Measurements from ENCODE around the gene ZNF831. TPM values are rescaled to one million over a fixed set of nuclear protein-coding genes. Genes with fewer than 3 reads are reported as not detected.

Gene ZNF831
- total RNA-seq, 1 experiment from 2014 or later, result 0.04 TPM

DNA sequence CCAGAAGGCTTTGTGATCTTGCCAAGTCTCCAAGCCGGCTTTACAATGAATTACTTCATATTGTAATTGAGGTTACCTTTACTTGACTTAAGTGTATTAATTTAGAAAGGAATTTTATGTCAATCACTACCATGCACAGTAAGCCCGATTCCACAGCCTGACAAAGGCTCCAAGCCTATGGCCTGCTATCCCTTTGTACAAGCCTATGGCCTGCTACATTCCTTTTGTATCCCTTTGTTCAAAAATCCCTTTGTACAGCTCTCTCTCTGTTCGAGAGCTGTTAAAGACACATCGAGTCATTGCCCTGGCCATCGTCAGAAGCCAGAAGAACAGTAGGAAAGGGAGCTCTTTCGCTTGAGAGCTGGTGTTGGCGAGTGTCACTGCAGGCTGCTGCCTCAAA is 134.1 kb downstream of the ZNF831 start:
- TF ChIP-seq EMX1 (CRISPR knock-in tag; IDR thresholded peaks at IDR 0.05) (no peak), GTF2I (CRISPR knock-in tag; conservative IDR thresholded peaks at IDR 0.05) (no peak), NR2C2 (CRISPR knock-in tag; IDR thresholded peaks at IDR 0.05) (no peak)
- TF ChIP-seq, protein P1, sequence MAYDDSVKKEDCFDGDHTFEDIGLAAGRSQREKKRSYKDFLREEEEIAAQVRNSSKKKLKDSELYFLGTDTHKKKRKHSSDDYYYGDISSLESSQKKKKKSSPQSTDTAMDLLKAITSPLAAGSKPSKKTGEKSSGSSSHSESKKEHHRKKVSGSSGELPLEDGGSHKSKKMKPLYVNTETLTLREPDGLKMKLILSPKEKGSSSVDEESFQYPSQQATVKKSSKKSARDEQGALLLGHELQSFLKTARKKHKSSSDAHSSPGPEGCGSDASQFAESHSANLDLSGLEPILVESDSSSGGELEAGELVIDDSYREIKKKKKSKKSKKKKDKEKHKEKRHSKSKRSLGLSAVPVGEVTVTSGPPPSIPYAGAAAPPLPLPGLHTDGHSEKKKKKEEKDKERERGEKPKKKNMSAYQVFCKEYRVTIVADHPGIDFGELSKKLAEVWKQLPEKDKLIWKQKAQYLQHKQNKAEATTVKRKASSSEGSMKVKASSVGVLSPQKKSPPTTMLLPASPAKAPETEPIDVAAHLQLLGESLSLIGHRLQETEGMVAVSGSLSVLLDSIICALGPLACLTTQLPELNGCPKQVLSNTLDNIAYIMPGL (CRISPR knock-in tag; IDR thresholded peaks at IDR 0.05), result no peak
- TF ChIP-seq, protein P2, sequence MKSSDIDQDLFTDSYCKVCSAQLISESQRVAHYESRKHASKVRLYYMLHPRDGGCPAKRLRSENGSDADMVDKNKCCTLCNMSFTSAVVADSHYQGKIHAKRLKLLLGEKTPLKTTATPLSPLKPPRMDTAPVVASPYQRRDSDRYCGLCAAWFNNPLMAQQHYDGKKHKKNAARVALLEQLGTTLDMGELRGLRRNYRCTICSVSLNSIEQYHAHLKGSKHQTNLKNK (CRISPR knock-in tag; IDR thresholded peaks at IDR 0.05), result no peak
- TF ChIP-seq, protein P3, sequence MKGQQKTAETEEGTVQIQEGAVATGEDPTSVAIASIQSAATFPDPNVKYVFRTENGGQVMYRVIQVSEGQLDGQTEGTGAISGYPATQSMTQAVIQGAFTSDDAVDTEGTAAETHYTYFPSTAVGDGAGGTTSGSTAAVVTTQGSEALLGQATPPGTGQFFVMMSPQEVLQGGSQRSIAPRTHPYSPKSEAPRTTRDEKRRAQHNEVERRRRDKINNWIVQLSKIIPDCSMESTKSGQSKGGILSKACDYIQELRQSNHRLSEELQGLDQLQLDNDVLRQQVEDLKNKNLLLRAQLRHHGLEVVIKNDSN (CRISPR knock-in tag; IDR thresholded peaks at IDR 0.05), result no peak
- TF ChIP-seq, protein P4, sequence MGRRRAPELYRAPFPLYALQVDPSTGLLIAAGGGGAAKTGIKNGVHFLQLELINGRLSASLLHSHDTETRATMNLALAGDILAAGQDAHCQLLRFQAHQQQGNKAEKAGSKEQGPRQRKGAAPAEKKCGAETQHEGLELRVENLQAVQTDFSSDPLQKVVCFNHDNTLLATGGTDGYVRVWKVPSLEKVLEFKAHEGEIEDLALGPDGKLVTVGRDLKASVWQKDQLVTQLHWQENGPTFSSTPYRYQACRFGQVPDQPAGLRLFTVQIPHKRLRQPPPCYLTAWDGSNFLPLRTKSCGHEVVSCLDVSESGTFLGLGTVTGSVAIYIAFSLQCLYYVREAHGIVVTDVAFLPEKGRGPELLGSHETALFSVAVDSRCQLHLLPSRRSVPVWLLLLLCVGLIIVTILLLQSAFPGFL (CRISPR knock-in tag; IDR thresholded peaks at IDR 0.05; ENCODE audit: borderline replicate concordance), result no peak
- TF ChIP-seq, protein P5, sequence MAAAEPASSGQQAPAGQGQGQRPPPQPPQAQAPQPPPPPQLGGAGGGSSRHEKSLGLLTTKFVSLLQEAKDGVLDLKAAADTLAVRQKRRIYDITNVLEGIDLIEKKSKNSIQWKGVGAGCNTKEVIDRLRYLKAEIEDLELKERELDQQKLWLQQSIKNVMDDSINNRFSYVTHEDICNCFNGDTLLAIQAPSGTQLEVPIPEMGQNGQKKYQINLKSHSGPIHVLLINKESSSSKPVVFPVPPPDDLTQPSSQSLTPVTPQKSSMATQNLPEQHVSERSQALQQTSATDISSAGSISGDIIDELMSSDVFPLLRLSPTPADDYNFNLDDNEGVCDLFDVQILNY (CRISPR knock-in tag; IDR thresholded peaks at IDR 0.05), result no peak
- TF ChIP-seq, protein P6, sequence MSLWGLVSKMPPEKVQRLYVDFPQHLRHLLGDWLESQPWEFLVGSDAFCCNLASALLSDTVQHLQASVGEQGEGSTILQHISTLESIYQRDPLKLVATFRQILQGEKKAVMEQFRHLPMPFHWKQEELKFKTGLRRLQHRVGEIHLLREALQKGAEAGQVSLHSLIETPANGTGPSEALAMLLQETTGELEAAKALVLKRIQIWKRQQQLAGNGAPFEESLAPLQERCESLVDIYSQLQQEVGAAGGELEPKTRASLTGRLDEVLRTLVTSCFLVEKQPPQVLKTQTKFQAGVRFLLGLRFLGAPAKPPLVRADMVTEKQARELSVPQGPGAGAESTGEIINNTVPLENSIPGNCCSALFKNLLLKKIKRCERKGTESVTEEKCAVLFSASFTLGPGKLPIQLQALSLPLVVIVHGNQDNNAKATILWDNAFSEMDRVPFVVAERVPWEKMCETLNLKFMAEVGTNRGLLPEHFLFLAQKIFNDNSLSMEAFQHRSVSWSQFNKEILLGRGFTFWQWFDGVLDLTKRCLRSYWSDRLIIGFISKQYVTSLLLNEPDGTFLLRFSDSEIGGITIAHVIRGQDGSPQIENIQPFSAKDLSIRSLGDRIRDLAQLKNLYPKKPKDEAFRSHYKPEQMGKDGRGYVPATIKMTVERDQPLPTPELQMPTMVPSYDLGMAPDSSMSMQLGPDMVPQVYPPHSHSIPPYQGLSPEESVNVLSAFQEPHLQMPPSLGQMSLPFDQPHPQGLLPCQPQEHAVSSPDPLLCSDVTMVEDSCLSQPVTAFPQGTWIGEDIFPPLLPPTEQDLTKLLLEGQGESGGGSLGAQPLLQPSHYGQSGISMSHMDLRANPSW (CRISPR knock-in tag; conservative IDR thresholded peaks at IDR 0.05; ENCODE audit: low read depth), result no peak
- no peaks in the 10 kb centered on the region for H3K36me3 Mint-ChIP-seq
- ATAC-seq (no peak), DNase-seq (ENCODE audit: low spot score) (no peak)
- no peak overlapping the region for H3K27ac Mint-ChIP-seq
- POLR2A ChIA-PET, result no interaction called here
- H3K4me1 Mint-ChIP-seq, result peaks cover 12% of the 10 kb centered on the region
- no peak overlapping the region for H3K4me3 Mint-ChIP-seq
- peaks cover 56% of the 10 kb centered on the region for H3K27me3 Mint-ChIP-seq (ENCODE audit: low read depth)
- no peaks in the 10 kb centered on the region for H3K9me3 Mint-ChIP-seq
- CTCF ChIA-PET, result interaction anchor here (0.7 kb wide), 1 partner anchor 24 kb away, joined by 3 read pairs; no protein-coding TSS in a partner anchor

DNA sequence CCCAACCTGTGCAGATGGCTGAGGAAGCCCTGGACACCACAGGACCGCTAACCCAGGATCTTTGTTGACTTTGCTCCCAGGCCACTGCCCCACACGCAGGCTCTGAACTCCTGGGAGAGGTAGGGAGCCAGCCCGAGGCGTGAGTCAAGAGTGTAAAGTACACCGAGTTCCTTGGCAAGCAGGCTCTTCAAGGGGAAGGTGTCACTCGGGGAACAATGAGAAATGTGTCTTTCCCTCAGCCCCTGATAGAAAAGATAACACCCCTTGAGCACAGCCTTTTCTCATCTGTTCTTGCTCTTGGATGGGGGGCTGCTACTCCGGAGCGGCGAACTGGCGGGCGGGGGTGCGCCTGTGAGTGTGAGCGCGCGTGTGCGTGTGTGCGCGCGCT is 136.3 kb downstream of the ZNF831 start:
- Mint-ChIP-seq H3K4me3 (peak overlapping the region; percentile 52), H3K36me3 (no peaks in the 10 kb centered on the region), H3K9me3 (no peaks in the 10 kb centered on the region), H3K27me3 (ENCODE audit: low read depth) (peaks cover 73% of the 10 kb centered on the region), H3K27ac (no peak overlapping the region), H3K4me1 (0 out of 2 replicates have a peak, but pooled peaks cover 2% of the 10 kb centered on the region)
- ATAC-seq (peak; percentile 13; the same call in 1 of the 2 replicates), DNase-seq (ENCODE audit: low spot score) (no peak)
- ChIA-PET POLR2A (no interaction called here), CTCF (interaction anchor here (0.8 to 1.0 kb wide), 2 partner anchors 57 to 92 kb away, joined by 3 to 4 read pairs; no protein-coding TSS in a partner anchor)
- TF ChIP-seq KAT7 (CRISPR knock-in tag; IDR thresholded peaks at IDR 0.05; ENCODE audit: borderline replicate concordance) (no peak), ZNF416 (CRISPR knock-in tag; IDR thresholded peaks at IDR 0.05) (no peak), OVOL2 (CRISPR knock-in tag; IDR thresholded peaks at IDR 0.05; ENCODE audit: borderline replicate concordance) (no peak), CREB1 (CRISPR knock-in tag; IDR thresholded peaks at IDR 0.05) (no peak), IRF2 (CRISPR knock-in tag; IDR thresholded peaks at IDR 0.05; ENCODE audit: borderline replicate concordance, low read depth) (no peak), PRRX2 (CRISPR knock-in tag; IDR thresholded peaks at IDR 0.05) (no peak), MYBL2 (CRISPR knock-in tag; IDR thresholded peaks at IDR 0.05) (no peak), ZNF317 (CRISPR knock-in tag; IDR thresholded peaks at IDR 0.05; ENCODE audit: borderline replicate concordance, low read depth) (no peak), FOXP1 (CRISPR knock-in tag; IDR thresholded peaks at IDR 0.05; ENCODE audit: borderline replicate concordance) (no peak), TEAD4 (CRISPR knock-in tag; IDR thresholded peaks at IDR 0.05) (no peak), NR1H2 (CRISPR knock-in tag; IDR thresholded peaks at IDR 0.05) (no peak), ELF4 (CRISPR knock-in tag; IDR thresholded peaks at IDR 0.05; ENCODE audit: low read depth) (no peak), GTF2I (CRISPR knock-in tag; conservative IDR thresholded peaks at IDR 0.05) (no peak)
- TF ChIP-seq, protein P7, sequence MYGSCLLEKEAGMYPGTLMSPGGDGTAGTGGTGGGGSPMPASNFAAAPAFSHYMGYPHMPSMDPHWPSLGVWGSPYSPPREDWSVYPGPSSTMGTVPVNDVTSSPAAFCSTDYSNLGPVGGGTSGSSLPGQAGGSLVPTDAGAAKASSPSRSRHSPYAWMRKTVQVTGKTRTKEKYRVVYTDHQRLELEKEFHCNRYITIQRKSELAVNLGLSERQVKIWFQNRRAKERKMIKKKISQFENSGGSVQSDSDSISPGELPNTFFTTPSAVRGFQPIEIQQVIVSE (CRISPR knock-in tag; IDR thresholded peaks at IDR 0.05; ENCODE audit: borderline replicate concordance), result no peak
- TF ChIP-seq, protein P8, sequence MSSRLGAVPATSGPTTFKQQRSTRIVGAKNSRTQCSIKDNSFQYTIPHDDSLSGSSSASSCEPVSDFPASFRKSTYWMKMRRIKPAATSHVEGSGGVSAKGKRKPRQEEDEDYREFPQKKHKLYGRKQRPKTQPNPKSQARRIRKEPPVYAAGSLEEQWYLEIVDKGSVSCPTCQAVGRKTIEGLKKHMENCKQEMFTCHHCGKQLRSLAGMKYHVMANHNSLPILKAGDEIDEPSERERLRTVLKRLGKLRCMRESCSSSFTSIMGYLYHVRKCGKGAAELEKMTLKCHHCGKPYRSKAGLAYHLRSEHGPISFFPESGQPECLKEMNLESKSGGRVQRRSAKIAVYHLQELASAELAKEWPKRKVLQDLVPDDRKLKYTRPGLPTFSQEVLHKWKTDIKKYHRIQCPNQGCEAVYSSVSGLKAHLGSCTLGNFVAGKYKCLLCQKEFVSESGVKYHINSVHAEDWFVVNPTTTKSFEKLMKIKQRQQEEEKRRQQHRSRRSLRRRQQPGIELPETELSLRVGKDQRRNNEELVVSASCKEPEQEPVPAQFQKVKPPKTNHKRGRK (CRISPR knock-in tag; IDR thresholded peaks at IDR 0.05; ENCODE audit: borderline replicate concordance), result no peak
- TF ChIP-seq, protein P1 (CRISPR knock-in tag; IDR thresholded peaks at IDR 0.05), result no peak

Measured in WTC11 (cell line).